SIG-M5 treated with dmso at 0.1 percent for 504 hours (cell line): Measurements from ENCODE around the gene KIF26B.

ENCODE experiments used
- DNase-seq: peaks from one replicate; lab custom pipeline; 2025; ENCODE audit not compliant: unreplicated experiment; lab: John Stamatoyannopoulos, UW

KIF26B gene

GRCh38 chr1:245549996-245550719 is 395.4 kb downstream of the KIF26B start:
- DNase-seq, result no peak

- no peak for DNase-seq
These were observed 395.9 kb downstream of the KIF26B start for GRCh38 chr1:245550720-245551043.

GRCh38 chr1:245551536-245551935 is 396.8 kb downstream of the KIF26B start:
- no peak for DNase-seq

- DNase-seq, result no peak
These were observed 397.5 kb downstream of the KIF26B start for GRCh38 chr1:245552331-245552730.

GRCh38 chr1:245556057-245556456 is 401.3 kb downstream of the KIF26B start:
- no peak for DNase-seq

GRCh38 chr1:245558069-245558468 is 403.3 kb downstream of the KIF26B start:
- no peak for DNase-seq

- DNase-seq, result no peak
These were observed 405.6 kb downstream of the KIF26B start for GRCh38 chr1:245560316-245560859.

- DNase-seq, result no peak
These were observed 407.0 kb downstream of the KIF26B start for GRCh38 chr1:245561665-245562234.

GRCh38 chr1:245566134-245566533 is 411.3 kb downstream of the KIF26B start:
- DNase-seq, result no peak

- DNase-seq, result no peak
These were observed 412.2 kb downstream of the KIF26B start for GRCh38 chr1:245566952-245567351.

GRCh38 chr1:245571815-245572294 is 417.1 kb downstream of the KIF26B start:
- DNase-seq, result no peak

- no peak for DNase-seq
These were observed 417.9 kb downstream of the KIF26B start for GRCh38 chr1:245572709-245573108.

GRCh38 chr1:245575710-245576109 is 420.9 kb downstream of the KIF26B start:
- DNase-seq, result no peak

GRCh38 chr1:245576323-245576722 is 421.5 kb downstream of the KIF26B start:
- DNase-seq, result no peak

- no peak for DNase-seq
These were observed 422.7 kb downstream of the KIF26B start for GRCh38 chr1:245577191-245578157.

- DNase-seq, result no peak
These were observed 423.5 kb downstream of the KIF26B start for GRCh38 chr1:245578308-245578707.

- no peak for DNase-seq
These were observed 424.0 kb downstream of the KIF26B start for GRCh38 chr1:245578771-245579170.

GRCh38 chr1:245579881-245580280 is 425.1 kb downstream of the KIF26B start:
- DNase-seq, result no peak

GRCh38 chr1:245580651-245581050 is 425.9 kb downstream of the KIF26B start:
- DNase-seq, result no peak

- no peak for DNase-seq
These were observed 427.2 kb downstream of the KIF26B start for GRCh38 chr1:245582026-245582425.

- no peak for DNase-seq
These were observed 428.3 kb downstream of the KIF26B start for GRCh38 chr1:245583081-245583480.
